NCI-H2107 (cell line): Measurements from ENCODE around the gene BCL11B.
"Not testable (repeated sequence)": the region's sequence is repeated elsewhere in the genome, so short reads cannot be mapped to it uniquely, and the experiment has no call there.

Experiments used
- DNase-seq: peaks from one replicate; lab custom pipeline; 2025; lab: John Stamatoyannopoulos, UW

BCL11B gene

GRCh38 chr14:99199846-99200653, 71.9 kb downstream of the BCL11B start:
- no peak for DNase-seq

GRCh38 chr14:99198746-99199502, 73.1 kb downstream of the BCL11B start:
- no peak for DNase-seq

- no peak for DNase-seq
Observed at GRCh38 chr14:99196310-99196650, 75.7 kb downstream of the BCL11B start.

DNA sequence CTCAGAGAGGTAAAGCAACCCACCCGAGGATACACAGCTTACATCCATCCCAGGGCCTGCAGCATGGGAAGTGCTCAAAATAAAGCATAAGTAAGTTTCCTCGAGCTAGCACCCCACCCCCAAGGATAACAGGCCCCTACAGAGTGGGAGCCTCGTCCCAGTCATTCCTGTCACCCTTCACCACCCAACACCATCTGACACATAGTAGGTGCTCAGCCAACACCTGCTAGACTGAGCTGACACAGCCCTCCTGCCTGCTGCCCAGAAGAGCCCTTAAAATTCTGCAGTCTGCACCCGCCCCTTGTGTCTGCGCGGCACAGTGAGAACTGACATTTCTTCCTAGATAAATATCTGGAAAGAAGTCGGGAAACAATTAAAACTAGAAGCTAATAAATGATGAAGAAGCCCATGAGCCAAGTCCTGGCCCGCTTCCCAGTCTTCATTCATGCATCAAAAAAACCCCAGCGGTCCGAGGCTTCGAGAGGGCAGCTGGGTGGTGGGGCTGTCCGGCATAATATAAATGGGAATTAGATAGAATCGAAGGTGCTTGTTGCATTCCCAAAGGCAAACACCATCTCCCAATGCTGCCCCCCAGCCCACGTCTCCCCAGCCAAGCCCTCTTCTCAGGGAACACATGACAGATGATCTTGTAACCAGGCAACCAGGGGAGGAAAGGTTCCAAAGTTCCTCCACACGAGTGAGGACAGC, 76.2 kb downstream of the BCL11B start:
- no peak for DNase-seq

- no peak for DNase-seq
Observed at GRCh38 chr14:99194736-99195135, 77.3 kb downstream of the BCL11B start.

GRCh38 chr14:99194136-99194535, 77.9 kb downstream of the BCL11B start:
- no peak for DNase-seq

- DNase-seq = no peak
Observed at GRCh38 chr14:99192830-99193229, 79.2 kb downstream of the BCL11B start.

DNA sequence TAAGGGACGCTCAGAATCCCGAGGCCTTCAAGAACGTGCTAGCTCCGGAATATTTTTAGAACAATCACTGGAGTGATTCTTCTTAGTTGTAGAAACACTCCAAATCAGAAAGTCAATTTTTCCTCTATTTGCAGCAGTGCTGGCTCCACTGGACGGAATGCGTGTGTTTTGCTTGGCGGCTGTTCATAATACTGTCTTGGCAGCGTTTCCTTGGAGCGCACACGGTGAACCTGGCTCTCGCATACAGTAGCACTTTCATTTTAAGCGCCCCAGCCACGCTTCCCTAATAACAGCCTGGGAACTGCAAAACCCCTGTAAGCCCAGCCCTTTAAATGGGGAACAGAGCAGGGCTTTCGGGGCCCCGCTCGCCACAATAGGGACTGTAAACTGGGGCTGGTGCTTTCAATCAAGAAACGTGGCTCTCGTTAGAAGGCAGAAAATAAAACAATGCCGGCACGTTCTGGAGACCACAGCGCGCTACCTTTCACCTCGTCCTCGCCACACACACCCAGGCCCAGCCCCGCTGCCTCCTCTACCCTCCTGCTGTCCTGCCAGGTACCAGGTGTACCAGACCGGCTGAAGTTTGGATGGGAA, 79.9 kb downstream of the BCL11B start:
- DNase-seq = peak; percentile 43

- no peak for DNase-seq
Observed at GRCh38 chr14:99191395-99192027, 80.5 kb downstream of the BCL11B start.

- DNase-seq = no peak
Observed at GRCh38 chr14:99190696-99191394, 81.2 kb downstream of the BCL11B start.

- DNase-seq = peak; percentile 80
Observed at GRCh38 chr14:99189201-99189801, 82.7 kb downstream of the BCL11B start.

GRCh38 chr14:99188731-99189191, 83.2 kb downstream of the BCL11B start:
- peak; percentile 80 for DNase-seq

- no peak for DNase-seq
Observed at GRCh38 chr14:99187858-99188257, 84.1 kb downstream of the BCL11B start.

DNA sequence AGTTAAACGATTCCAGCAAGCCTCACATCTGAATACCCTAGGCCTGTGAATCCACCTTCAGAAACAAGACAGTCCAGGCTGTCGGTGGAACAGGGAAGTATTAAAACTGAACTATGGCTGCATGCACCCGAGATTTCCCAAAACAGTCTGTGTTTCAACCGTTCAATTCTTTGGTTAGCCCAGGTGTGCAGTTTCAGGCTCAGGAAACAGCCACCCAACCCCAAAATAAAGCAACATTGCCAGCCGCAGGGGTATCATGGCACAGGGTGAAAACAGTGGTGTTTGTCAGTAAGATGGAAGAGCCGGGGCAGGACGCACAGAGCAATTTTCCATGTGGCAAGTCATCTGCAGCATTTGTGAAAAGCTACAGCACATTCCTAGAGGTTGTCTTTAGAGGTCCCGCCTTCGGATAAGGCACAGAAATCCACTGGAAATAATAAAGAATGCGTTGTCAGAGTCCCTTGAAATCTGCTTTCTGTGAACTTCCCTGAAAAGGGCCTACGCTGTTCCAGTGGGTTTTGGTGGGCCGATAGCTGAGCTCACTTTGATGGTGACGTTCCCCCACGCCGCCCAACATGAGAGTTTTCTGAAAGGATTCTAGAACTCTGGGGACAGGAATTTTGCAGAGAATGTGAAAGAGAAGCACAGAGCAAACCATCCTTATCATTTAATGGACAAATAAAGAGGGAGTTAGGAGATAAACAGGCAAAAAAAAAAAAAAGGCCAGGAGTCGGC, 84.9 kb downstream of the BCL11B start:
- DNase-seq = no peak

DNA sequence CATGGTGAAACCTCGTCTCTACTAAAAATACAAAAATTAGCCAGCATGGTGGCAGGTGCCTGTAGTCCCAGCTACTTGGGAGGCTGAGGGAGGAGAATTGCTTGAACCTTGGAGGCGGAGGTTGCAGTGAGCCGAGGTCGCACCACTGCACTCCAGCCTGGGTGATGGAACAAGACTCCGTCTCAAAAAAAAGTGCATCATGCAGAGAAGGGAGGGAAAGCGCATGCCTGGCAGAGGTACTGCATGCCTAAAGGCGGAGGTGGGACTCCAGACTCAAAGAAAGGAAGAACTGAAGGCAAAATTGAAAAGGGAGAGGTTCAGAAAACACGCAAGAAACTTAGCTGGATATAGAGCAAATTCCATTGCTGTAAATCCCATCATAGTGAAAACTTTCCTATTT, 85.7 kb downstream of the BCL11B start:
- not testable (repeated sequence) for DNase-seq

GRCh38 chr14:99185436-99186068, 86.4 kb downstream of the BCL11B start:
- no peak for DNase-seq

- no peak for DNase-seq
Observed at GRCh38 chr14:99183716-99184115, 88.3 kb downstream of the BCL11B start.

- no peak for DNase-seq
Observed at GRCh38 chr14:99183311-99183710, 88.7 kb downstream of the BCL11B start.

- no peak for DNase-seq
Observed at GRCh38 chr14:99182548-99183250, 89.3 kb downstream of the BCL11B start.
